ENCODE results near the gene CADPS2. TPM values are rescaled to one million over a fixed set of nuclear protein-coding genes. Genes with fewer than 3 reads are reported as not detected.

CADPS2 gene
- total RNA-seq, 3 donors from 2014 or later (not counting 1 experiment from before 2014, with no cell fraction given): not detected

GRCh38 chr7:122309421-122309820, 576.8 kb downstream of the CADPS2 start:
- Histone ChIP-seq H3K36me3 (ENCODE audit: control insufficient read depth, insufficient read depth, low read length) (no peaks in the 10 kb centered on the region), H3K4me3 (ENCODE audit: low read length) (no peak overlapping the region), H3K9me3 (ENCODE audit: control insufficient read depth, insufficient read depth, low read length) (peaks cover 6% of the 10 kb centered on the region), H3K27ac (ENCODE audit: low read length) (no peak overlapping the region), H3K4me1 (ENCODE audit: control insufficient read depth, insufficient read depth, low read length) (peaks cover 3% of the 10 kb centered on the region), H3K27me3 (ENCODE audit: control insufficient read depth, insufficient read depth, low read length) (peaks cover 52% of the 10 kb centered on the region)
- no peak for DNase-seq
- TF ChIP-seq CTCF (IDR thresholded peaks at IDR 0.05): no peak
- H3K27me3 Mint-ChIP-seq (ENCODE audit: low read depth in 2 of 2): peaks cover 55 to 56% of the 10 kb centered on the region in 2 donors
- intact Hi-C loops (cut with micrococcal nuclease): no loop called here
- 8% methylated on average over 3 of the region's 3 CpGs for WGBS (ENCODE audit: insufficient coverage)
- H3K9me3 Mint-ChIP-seq: peaks cover 2 to 3% of the 10 kb centered on the region in 2 donors
- no peak overlapping the region for H3K4me3 Mint-ChIP-seq
- H3K36me3 Mint-ChIP-seq: peaks cover 5% of the 10 kb centered on the region
- ATAC-seq: no peak
- no peak overlapping the region for H3K27ac Mint-ChIP-seq
- peaks cover 0 to 5% of the 10 kb centered on the region in 2 donors for H3K4me1 Mint-ChIP-seq

GRCh38 chr7:122307228-122307621, 579.0 kb downstream of the CADPS2 start:
- Mint-ChIP-seq H3K27ac (no peak overlapping the region), H3K4me1 (peaks cover 0 to 5% of the 10 kb centered on the region in 2 donors), H3K9me3 (peaks cover 0 to 4% of the 10 kb centered on the region in 2 donors), H3K36me3 (peaks cover 10% of the 10 kb centered on the region), H3K4me3 (no peak overlapping the region), H3K27me3 (ENCODE audit: low read depth in 2 of 2) (peaks cover 65 to 66% of the 10 kb centered on the region in 2 donors)
- peaks cover 6% of the 10 kb centered on the region for H3K9me3 ChIP-seq (ENCODE audit: control insufficient read depth, insufficient read depth, low read length)
- no peak for DNase-seq
- no peak overlapping the region for H3K4me3 ChIP-seq (ENCODE audit: low read length)
- peaks cover 3% of the 10 kb centered on the region for H3K4me1 ChIP-seq (ENCODE audit: control insufficient read depth, insufficient read depth, low read length)
- intact Hi-C loops (cut with micrococcal nuclease): no loop called here
- 12% methylated on average over 13 of the region's 13 CpGs for WGBS (ENCODE audit: insufficient coverage)
- peaks cover 51% of the 10 kb centered on the region for H3K27me3 ChIP-seq (ENCODE audit: control insufficient read depth, insufficient read depth, low read length)
- no peak for TF ChIP-seq CTCF (IDR thresholded peaks at IDR 0.05)
- no peaks in the 10 kb centered on the region for H3K36me3 ChIP-seq (ENCODE audit: control insufficient read depth, insufficient read depth, low read length)
- ATAC-seq: no peak
- H3K27ac ChIP-seq (ENCODE audit: low read length): no peak overlapping the region

GRCh38 chr7:122306320-122307227, 579.7 kb downstream of the CADPS2 start:
- H3K4me3 Mint-ChIP-seq: no peak overlapping the region
- Histone ChIP-seq H3K4me1 (ENCODE audit: control insufficient read depth, insufficient read depth, low read length) (peaks cover 3% of the 10 kb centered on the region), H3K27ac (ENCODE audit: low read length) (no peak overlapping the region), H3K9me3 (ENCODE audit: control insufficient read depth, insufficient read depth, low read length) (peaks cover 6% of the 10 kb centered on the region), H3K27me3 (ENCODE audit: control insufficient read depth, insufficient read depth, low read length) (peaks cover 55% of the 10 kb centered on the region), H3K4me3 (ENCODE audit: low read length) (no peak overlapping the region), H3K36me3 (ENCODE audit: control insufficient read depth, insufficient read depth, low read length) (no peaks in the 10 kb centered on the region)
- no peak for DNase-seq
- no peak for TF ChIP-seq CTCF (IDR thresholded peaks at IDR 0.05)
- peaks cover 12% of the 10 kb centered on the region for H3K36me3 Mint-ChIP-seq
- no peak overlapping the region for H3K27ac Mint-ChIP-seq
- peaks cover 0 to 5% of the 10 kb centered on the region in 2 donors for H3K4me1 Mint-ChIP-seq
- WGBS (ENCODE audit: insufficient coverage): 17% methylated on average over 36 of the region's 37 CpGs
- peaks cover 62 to 64% of the 10 kb centered on the region in 2 donors for H3K27me3 Mint-ChIP-seq (ENCODE audit: low read depth in 2 of 2)
- intact Hi-C loops (cut with micrococcal nuclease): no loop called here
- peaks cover 0 to 4% of the 10 kb centered on the region in 2 donors for H3K9me3 Mint-ChIP-seq
- no peak for ATAC-seq
